ENCODE results near the gene THSD4. TPM values are rescaled to one million over a fixed set of nuclear protein-coding genes. Genes with fewer than 3 reads are reported as not detected.

THSD4 gene
- total RNA-seq, 1 donor from 2014 or later, result 66.8 TPM

- DNase-seq (ENCODE audit: extremely low spot score in 2 of 2), result peak; percentile 58 to 70
- H3K27ac ChIP-seq, result peak overlapping the region; percentile 10
- no peaks in the 10 kb centered on the region for H3K36me3 ChIP-seq
- peaks cover 10% of the 10 kb centered on the region for H3K4me1 ChIP-seq
- TF ChIP-seq CTCF (IDR thresholded peaks at IDR 0.05) (no peak), POLR2AphosphoS5 (IDR thresholded peaks at IDR 0.05; ENCODE audit: insufficient read depth in 1 of 2, low read depth in 1 of 2) (peak in 1 of 2 donors; percentile 89), POLR2A (IDR thresholded peaks at IDR 0.05) (no peak)
- H3K27me3 ChIP-seq, result no peaks in the 10 kb centered on the region
- intact Hi-C loops (cut with DNase I), result no loop called here
- H3K4me3 ChIP-seq, result no peak overlapping the region
- no peaks in the 10 kb centered on the region for H3K9me3 ChIP-seq
Observed at GRCh38 chr15:71096676-71097075, 18.6 kb upstream of the THSD4 start.

- DNase-seq (ENCODE audit: extremely low spot score in 2 of 2), result peak in 1 of 2 donors; percentile 29
- intact Hi-C loops (cut with DNase I), result no loop called here
- Histone ChIP-seq H3K27me3 (no peaks in the 10 kb centered on the region), H3K4me1 (peaks cover 10% of the 10 kb centered on the region), H3K9me3 (no peaks in the 10 kb centered on the region), H3K36me3 (no peaks in the 10 kb centered on the region), H3K27ac (no peak overlapping the region), H3K4me3 (no peak overlapping the region)
- TF ChIP-seq CTCF (IDR thresholded peaks at IDR 0.05) (no peak), POLR2A (IDR thresholded peaks at IDR 0.05) (no peak), POLR2AphosphoS5 (IDR thresholded peaks at IDR 0.05; ENCODE audit: insufficient read depth in 1 of 2, low read depth in 1 of 2) (no peak)
Observed at GRCh38 chr15:71097890-71098289, 17.4 kb upstream of the THSD4 start.

- TF ChIP-seq POLR2AphosphoS5 (IDR thresholded peaks at IDR 0.05; ENCODE audit: insufficient read depth in 1 of 2, low read depth in 1 of 2) (no peak), POLR2A (IDR thresholded peaks at IDR 0.05) (no peak), CTCF (IDR thresholded peaks at IDR 0.05) (no peak)
- Histone ChIP-seq H3K27me3 (no peaks in the 10 kb centered on the region), H3K4me1 (peaks cover 10% of the 10 kb centered on the region), H3K9me3 (no peaks in the 10 kb centered on the region), H3K27ac (no peak overlapping the region), H3K4me3 (no peak overlapping the region), H3K36me3 (no peaks in the 10 kb centered on the region)
- DNase-seq (ENCODE audit: extremely low spot score in 2 of 2), result peak in 1 of 2 donors; percentile 54
- intact Hi-C loops (cut with DNase I), result no loop called here
Observed at GRCh38 chr15:71098920-71099319, 16.4 kb upstream of the THSD4 start.

GRCh38 chr15:71103102-71103676, 12.1 kb upstream of the THSD4 start:
- H3K27me3 ChIP-seq, result no peaks in the 10 kb centered on the region
- H3K9me3 ChIP-seq, result no peaks in the 10 kb centered on the region
- TF ChIP-seq POLR2A (IDR thresholded peaks at IDR 0.05) (no peak), CTCF (IDR thresholded peaks at IDR 0.05) (peak in 1 of 3 experiments; percentile 28)
- no peak overlapping the region for H3K4me3 ChIP-seq
- peak in 1 of 2 donors; percentile 71 for DNase-seq (ENCODE audit: extremely low spot score in 2 of 2)
- no peaks in the 10 kb centered on the region for H3K36me3 ChIP-seq
- intact Hi-C loops (cut with DNase I), result no loop called here
- no peaks in the 10 kb centered on the region for H3K4me1 ChIP-seq
- H3K27ac ChIP-seq, result no peak overlapping the region

- Histone ChIP-seq H3K4me3 (no peak overlapping the region), H3K27ac (no peak overlapping the region), H3K4me1 (no peaks in the 10 kb centered on the region), H3K36me3 (no peaks in the 10 kb centered on the region), H3K9me3 (no peaks in the 10 kb centered on the region), H3K27me3 (no peaks in the 10 kb centered on the region)
- intact Hi-C loops (cut with DNase I), result no loop called here
- no peak for TF ChIP-seq CTCF (IDR thresholded peaks at IDR 0.05)
- TF ChIP-seq POLR2AphosphoS5 (IDR thresholded peaks at IDR 0.05; ENCODE audit: insufficient read depth in 1 of 2, low read depth in 1 of 2), result no peak
- TF ChIP-seq POLR2A (IDR thresholded peaks at IDR 0.05), result no peak
- DNase-seq (ENCODE audit: extremely low spot score in 2 of 2), result no peak
Observed at GRCh38 chr15:71104636-71105035, 10.6 kb upstream of the THSD4 start.
